D341Med (cell line): Measurements from ENCODE around the gene KDM3B.
"Not testable (repeated sequence)": the region's sequence is repeated elsewhere in the genome, so short reads cannot be mapped to it uniquely, and the experiment has no call there.

Experiments used
- DNase-seq: peaks from one replicate; pipeline ENCODE4 v3.0.0; 2012; ENCODE audit warnings: low spot score

The KDM3B gene

DNA sequence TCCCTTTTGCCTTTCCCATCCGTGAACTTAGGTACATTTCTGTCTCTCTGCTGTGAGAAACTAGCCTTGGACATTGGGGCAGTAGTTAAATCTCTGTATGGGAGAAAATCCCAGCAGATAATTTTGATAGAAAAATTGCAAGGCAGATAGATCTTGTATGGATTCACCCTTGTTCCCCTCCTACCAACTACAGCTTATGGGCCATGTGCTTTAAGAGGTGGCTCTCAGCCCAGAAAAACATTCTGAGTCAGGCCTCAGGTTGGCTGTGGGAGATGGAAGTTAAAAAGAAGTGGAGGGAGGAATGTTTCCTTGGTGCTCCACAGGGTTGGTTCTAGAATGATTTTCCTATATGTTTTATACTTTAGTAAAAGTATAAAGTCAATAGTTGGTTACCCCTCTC lies 1.4 kb upstream of the KDM3B start:
- no peak for DNase-seq

DNA sequence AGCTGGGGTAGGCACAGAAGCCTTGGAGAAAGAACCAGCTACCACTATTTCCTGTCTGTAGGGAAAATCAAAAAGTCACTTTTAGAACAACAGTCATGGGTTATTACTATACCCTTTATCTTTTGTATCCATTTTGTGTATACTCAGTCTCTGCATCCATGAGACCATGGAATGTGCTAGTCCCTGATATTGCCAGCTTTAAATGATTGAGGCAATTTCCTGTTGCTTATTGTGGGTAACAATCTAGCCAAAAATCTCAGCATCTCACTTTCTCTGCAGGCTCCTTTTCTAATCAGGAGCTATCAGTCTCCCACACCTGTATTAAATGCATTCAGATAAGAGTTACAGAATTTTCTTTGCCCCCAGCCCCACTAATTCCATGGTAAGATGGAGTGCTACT lies 968 bp upstream of the KDM3B start:
- no peak for DNase-seq

DNA sequence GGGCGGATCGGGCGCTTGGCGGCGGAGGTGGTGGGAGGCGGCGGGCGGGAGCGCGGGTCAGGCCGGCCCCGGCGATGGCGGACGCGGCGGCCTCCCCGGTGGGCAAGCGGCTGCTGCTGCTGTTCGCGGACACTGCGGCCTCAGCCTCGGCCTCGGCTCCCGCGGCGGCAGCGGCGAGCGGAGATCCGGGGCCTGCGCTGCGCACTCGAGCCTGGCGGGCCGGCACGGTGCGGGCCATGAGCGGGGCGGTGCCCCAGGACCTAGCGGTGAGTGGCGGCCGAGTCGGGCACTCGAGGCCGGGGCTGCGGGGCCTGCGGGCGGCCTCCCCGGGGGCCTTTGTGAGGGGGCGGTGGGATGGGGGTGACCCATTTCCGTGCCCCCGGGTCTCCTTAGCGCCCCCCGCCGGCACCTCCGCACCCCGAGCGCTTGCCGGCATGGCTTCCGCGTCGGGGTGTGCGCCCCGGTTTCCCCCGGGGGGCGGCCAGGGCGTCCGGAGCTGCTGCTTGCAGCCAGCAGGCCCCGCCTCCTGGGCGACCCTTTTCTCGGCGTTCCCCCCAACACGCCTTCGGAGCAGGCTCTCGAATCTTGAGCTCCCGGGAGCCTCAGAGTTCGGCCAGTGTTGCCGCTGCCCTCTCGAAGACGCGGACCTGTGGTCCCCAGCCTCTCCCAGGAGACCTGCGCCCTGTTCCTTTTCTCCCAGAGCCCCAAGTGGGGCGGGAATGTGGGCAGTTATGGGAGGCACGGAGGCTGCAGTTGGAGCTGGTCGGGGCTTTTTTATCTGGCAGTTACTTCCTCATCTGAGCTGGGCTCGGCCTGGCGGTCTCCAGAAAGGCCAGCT lies 456 bp downstream of the KDM3B start:
- DNase-seq = no peak

DNA sequence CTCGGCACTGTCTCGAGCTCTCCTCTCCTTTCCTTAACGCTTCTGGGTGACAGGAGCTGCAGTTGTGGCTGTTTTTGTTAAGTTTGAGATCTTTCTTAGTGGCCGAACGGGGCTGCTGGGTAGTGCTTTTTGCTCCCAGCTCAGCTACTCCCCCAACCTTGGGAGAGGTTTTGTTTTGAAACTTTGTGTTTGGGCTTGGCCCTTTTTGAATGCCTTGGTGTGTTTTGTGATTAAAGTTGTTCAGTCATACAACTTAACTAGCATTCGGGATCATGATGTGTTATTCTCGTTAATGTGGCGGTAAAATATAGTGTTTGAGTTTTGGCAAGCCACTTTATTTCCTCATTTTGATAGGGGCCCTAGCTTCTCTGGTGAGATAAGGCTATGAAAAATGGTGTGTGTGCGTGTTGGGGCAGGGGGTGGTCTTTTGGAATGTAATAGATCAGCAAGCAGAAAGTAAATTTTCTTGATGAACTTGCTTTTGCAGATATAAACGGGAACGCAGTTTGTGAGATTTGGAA lies 1.1 kb downstream of the KDM3B start:
- no peak for DNase-seq

DNA sequence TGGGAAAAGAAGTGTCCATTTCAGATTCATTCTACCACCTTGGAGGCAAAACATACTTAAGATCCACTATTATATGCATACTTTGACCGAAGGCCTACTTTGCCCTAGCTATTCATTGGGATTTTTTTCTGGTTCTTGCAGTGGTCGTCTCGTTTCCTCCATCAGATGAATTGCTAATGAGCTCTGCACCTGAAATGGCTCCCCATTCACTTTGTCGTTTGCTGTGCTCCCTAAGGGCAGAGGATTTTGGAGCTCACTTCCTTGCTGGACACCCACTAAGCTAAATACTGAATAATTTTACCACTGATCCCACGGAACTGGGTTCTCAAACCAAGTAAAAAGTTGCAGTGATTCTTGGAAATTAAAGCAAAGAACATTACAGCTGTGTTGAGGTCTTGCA lies 1.9 kb downstream of the KDM3B start:
- no peak for DNase-seq

DNA sequence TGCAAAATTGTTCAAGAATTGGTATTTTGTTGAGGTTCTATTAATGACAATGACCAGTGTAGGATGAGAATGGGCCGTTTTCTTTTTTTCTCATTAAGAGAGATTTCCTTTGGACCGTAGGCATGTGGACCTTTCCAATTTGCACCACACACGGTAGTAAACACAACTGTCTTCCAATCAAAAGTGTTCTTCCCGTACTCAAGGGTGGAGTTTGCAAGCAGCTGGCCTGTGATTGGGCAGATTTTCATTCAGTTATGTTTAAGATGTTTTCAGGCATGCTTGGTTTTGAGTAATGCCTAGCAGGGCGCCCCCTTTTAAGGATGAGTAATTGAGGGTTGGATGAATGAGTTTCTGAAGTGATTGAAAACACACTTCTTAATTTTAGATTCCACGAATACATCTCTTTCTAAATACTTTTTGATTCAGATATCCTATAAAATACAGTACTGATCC lies 2.5 kb downstream of the KDM3B start:
- DNase-seq = peak; percentile 37

DNA sequence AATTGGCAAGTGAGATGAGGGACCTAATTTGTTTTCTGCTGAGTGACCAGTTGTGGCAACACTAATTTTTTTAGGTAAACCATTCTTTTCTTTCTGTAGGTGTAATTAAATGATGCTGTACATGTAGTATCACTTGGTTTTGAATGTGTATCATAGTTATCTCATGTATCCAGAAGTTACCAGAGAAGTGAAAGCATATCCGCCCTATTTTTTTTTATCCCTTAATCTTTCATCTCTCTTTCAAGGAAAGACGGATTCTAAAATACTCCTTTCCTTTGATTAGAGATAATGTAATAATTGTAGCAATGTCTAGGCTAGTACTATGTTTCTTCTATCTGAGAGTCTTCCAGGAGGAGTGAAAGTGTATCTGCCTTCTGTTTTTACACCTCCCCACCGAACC lies 7.1 kb downstream of the KDM3B start:
- no peak for DNase-seq

DNA sequence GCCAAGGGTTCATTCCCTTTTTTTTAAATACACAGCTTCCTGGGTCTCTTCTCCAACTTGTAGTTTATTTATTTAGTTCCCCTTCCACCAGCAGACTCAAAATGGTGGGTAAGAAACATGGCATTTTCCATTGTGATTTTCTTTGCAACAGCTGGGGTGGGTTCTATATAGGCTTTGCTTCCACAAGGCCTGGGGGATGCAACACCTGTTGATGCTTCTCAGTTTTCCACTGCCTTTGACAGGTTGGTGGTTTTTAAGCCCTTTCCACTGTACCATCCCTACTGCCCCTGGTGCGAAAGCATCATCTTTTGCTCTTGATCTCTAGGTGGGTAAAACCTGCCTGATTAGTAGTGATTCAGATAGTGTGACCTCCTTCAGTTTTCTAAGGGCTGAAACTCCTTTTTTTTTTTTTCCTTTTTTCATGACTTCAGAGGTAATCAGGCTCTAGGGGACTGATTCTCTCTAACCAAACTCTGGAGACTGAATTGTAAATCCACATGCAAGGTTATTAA lies 8.5 kb downstream of the KDM3B start:
- no peak for DNase-seq

DNA sequence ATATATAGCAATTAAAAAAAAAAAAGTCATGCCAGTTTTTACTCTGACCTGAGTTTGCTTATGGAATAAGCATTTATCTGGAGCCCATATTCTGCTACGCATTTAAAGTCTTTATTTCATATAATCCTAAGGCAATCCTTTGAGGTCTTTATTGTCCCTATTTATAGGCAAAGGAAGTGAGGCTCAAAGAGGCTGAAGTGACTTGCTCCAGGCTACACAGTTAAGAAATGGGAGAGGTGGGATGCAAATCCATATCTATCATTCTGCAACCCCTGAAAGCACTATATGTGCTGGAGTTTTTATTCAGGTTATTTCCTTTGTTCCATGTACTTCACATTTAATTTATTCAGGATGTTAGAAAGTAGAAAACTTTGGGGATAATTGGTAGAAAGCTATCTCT lies 12.1 kb downstream of the KDM3B start:
- DNase-seq = no peak

DNA sequence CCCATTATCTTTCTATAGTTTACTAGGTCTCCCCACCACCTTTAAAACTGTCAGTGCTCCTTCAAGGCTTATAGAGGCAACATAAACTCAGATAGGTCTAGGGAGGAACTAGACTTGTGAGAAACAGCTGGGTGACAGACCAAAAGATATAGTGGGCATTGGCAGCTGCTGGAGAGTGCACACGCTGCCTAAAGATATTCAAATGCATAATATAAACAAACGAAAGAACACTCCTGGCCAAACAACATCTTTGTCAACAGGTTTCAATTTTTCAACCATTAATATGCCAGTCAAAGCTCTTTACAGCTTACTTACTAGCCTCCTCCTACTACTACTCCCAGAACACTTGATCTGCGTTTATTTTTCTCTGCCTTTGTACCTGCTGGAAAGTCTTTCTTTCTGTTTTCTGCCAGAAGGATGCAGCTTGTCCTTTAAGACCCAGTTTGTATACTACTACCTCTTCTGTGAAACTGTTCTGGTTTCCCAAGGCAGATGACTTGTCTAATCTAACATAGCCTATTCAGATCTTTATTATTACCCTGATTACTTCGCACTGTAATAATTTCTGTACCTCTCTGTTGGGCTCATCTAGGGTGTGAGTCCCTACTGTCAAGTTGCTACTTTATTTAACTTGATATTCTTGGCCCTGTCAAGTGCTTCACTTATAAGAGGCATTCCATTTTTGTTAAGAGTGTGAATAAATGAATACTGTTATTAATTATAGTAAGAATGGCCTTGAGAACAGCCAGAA lies 14.3 kb downstream of the KDM3B start:
- no peak for DNase-seq

DNA sequence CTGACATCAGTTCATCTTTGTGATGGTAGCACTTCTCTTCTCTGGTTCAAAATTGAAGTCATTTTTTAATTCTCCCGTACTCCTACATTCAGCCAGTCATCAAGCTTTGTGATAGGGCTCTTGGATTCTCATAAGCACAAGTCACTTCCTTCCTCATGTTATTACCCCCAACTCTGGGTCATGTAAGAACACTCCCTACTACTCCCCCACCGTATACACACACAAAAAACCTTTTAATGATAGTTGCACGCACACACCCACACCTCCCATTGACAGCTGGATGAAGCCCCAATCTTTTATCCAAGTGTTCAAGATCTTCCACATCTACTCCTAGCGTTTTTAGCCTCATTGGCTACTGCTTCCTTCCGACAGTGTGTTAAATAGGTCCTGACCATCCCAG lies 16.8 kb downstream of the KDM3B start:
- no peak for DNase-seq

DNA sequence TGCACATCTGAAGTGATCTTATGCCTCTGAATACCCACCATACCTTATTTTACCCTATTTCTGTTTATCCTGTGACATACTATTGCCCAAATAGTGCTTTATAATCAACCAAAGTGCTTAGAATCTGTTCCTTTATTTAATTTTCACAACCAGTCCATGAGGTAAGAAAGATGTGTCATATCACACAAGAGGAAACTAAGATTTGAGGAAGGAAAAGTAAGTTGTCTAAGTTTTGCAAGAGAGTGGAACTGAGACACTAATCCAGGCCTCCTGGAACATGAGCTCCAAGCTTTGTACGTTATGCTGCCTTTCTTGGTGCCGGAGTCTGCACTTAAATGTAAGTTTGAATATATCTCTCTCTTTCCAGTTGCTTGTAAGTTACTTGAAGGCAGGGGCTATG lies 17.2 kb downstream of the KDM3B start:
- DNase-seq = no peak

DNA sequence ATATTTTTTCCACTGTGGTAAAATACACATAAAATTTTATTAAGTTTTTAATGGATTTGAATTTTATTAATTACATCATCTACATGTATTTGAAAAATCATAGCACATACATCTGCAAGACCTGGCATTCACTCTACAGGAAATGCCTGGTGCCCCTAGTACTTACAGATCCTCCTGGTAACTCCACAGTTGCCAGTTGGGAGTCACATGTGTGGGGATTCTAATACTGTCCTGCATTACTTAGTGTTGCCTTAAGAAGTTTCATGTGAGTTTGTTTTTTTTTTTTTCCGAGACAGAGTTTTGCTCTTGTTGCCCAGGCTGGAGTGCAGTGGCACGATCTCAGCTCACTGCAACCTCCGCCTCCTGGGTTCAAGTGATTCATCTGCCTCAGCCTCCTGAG lies 18.1 kb downstream of the KDM3B start:
- DNase-seq = no peak

DNA sequence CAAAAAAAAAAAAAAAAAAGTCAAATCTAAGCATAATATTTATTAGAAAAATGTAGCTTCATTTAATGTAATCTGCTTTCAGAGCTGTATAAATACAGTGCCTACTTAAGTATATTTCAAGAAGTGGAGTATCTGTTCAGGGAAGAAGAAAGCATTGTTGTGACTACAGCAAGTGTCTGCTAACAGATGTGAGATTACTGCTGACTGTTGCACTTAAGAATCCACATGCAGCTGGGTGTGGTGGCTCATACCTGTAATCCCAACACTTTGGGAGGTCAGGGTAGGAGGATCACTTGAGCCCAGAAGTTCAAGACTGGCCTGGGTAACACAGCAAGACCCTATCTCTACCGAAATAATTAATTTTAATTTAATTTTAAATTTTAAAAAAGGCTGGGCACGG lies 19.0 kb downstream of the KDM3B start:
- DNase-seq = no peak

DNA sequence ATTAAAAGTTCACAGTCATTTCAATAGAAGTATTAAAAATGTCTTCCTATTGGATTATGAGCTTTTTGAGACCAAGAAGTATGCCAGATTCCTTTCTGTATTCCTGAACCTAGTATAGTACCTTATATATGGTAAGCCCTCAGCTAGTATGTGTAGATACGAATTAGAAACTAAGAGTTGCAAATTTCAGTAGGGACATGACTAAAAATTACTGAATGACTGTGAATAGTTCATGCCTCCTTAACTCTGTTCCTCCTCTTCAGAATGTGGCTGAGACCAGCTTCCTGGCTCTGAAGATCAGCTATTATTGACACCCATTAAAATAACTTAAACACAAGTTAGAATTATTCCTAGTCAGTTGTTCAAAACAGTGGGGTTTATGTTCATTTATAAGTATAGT lies 19.7 kb downstream of the KDM3B start:
- DNase-seq = no peak

DNA sequence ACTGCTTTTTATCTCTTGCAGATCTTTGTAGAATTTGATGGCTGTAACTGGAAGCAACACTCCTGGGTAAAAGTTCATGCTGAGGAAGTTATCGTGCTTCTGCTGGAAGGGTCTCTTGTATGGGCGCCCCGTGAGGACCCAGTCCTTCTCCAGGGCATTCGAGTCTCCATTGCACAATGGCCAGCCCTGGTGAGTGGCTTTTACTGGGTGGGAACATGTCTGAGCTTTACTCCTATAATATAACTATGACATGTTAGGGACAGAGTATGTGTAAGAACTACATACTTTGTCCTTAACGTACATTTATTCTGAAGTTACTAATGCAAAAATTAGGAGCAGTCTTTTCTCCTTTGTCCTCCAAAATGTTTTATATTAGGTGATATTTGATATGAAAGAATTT lies 20.2 kb downstream of the KDM3B start:
- DNase-seq = no peak

DNA sequence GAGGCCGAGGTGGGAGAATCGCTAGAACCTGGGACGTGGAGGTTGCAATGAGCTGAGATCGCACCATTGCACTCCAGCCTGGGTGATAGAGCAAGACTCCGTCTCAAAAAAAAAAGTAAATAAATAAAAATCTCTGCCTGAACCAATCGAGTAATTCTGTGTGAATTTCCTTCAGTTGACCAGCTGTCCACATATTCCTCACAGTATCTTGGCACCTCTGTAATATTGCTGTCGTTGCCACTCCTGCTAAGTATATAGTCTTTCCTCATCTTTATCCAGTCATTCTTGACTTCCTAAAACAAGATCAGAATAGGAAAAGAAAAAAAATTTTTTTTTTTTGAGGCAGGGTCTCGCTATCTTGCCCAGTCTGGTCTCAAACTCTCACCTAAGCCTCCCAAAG lies 29.9 kb downstream of the KDM3B start:
- DNase-seq = no peak

DNA sequence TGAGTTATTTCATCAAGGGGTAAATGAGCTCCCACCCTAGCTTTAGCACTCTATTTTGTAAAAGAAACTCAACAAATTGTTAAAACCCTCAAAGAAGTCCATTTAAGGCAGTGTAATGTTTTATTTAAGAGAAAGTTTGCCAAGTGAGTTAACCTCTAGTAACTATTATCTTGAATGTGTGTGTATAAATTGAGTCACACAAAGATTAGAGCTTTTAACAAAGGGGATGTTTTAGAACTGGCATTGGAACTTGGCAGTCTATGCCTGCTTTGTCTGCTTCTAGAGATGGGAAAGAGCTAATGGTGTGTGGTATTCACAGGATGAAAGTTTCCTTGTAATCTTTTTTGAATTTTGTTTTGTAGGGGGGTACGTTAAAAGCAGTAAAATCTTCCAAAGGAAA lies 33.2 kb downstream of the KDM3B start:
- DNase-seq = no peak

DNA sequence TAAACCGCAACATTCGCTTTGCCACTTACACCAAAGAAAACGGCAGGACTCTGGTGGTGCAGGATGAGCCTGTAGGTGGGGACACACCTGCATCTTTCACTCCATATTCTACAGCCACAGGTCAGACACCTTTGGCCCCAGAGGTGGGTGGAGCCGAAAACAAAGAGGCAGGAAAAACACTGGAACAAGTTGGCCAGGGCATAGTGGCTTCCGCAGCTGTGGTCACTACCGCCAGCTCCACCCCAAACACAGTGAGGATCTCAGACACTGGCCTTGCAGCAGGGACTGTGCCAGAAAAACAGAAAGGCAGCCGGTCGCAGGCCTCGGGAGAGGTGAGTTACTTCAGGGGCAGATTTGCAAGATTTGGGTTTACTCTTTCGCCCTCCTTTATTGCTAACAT lies 33.8 kb downstream of the KDM3B start:
- no peak for DNase-seq

DNA sequence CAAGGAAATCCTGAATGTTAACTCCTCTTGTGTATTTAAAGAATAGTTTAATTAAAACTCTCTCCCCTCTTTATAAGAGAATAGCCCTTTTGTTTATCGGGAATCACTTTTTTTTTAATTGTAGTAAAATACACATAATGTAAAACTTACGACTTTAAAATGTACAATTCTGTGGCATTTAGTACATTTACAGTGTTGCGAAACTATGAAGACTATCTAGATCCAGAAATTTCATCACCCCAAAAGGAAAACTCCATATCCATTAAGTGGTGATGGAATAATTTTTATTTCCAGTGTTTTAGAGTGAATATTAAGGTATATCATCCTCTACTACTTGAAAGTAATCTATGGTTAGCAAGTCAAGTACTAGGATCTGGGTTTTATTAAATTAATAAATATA lies 36.8 kb downstream of the KDM3B start:
- DNase-seq = no peak

DNA sequence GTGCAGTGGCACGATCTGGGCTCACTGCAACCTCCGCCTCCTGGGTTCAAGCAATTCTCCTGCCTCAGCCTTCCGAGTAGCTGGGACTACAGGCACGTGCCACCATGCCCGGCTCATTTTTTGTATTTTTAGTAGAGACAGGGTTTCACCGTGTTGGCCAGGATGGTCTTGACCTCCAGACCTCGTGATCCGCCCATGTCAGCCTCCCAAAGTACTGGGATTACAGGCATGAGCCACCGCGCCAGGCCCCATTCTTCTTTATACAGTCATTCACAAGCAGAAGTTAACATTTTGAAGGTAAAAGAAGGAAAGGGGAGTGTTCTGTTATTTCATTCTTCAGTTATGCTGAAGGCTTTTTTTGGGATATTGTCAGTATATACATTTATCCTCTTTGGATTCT lies 37.4 kb downstream of the KDM3B start:
- DNase-seq = not testable (repeated sequence)

DNA sequence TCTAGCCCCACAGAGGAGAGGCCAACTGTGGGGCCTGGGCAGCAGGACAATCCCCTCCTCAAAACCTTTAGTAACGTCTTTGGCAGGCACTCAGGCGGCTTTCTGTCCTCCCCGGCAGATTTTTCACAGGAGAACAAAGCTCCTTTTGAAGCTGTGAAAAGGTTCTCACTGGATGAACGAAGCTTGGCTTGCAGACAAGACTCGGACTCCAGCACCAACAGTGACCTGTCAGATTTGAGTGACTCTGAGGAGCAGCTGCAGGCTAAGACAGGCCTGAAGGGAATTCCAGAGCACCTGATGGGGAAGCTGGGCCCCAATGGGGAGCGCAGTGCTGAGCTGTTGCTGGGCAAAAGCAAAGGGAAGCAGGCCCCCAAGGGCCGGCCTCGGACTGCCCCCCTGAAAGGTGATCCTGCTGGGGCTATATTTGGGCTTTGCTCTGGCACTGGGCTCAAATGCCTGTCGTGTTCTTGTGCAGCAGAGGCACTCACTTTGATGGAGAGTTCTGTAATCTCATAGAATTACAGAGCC lies 39.4 kb downstream of the KDM3B start:
- DNase-seq = no peak

DNA sequence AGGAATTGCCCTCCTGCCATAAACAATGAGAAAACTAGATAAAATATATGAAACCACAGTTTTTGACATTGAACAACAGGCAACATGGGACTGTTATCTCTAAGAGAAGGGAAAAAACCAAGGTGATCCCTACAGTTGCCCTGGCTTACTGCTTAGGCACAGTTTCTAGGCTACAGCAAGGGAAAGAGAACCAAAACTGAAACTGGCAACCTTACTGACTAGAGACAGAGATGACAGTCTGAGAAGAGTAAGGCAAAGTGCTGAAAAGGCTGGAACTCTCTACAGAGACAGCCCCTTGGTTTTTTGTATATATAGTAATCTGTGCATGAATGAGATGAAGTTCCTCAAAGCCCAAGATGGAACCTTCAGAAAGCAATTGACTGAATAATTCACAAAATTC lies 50.2 kb downstream of the KDM3B start:
- DNase-seq = no peak
